Keratinocyte (primary cell): ENCODE measurements around the gene CADM3. TPM values are rescaled to one million over a fixed set of nuclear protein-coding genes. Genes with fewer than 3 reads are reported as not detected.

Source experiments
- DNase-seq: peaks from one replicate; pipeline ENCODE4 v3.0.0-alpha.2; 2011; ENCODE audit warnings: low read depth, missing footprints, low spot score
- FAIRE-seq: peaks from 2 replicates; lab custom pipeline; 2011; peaks lifted over from hg19 to GRCh38; lab: Jason Lieb, UNC
- H2AFZ ChIP-seq: 2 replicates; pipeline ENCODE4 v1.6.0; 2012; ENCODE audit warnings: low read length, control low read depth, inconsistent platforms; ENCODE audit not compliant: control insufficient read depth
- H3K27ac ChIP-seq: 2 replicates; pipeline ENCODE4 v1.5.1; 2011; ENCODE audit warnings: low read length; ENCODE audit not compliant: control insufficient read depth, insufficient read depth
- H3K27me3 ChIP-seq: 3 replicates; pipeline ENCODE4 v1.6.0; 2011; ENCODE audit warnings: low read length; ENCODE audit not compliant: control insufficient read depth, insufficient read depth; ENCODE audit errors: extremely low read depth
- H3K36me3 ChIP-seq, 2 experiments: 2 replicates in 1 of 2; 3 replicates in 1 of 2; pipeline ENCODE4 v1.5.1; 2011; ENCODE audit warnings: low read length in 2 of 2, mild to moderate bottlenecking in 1 of 2; ENCODE audit not compliant: control insufficient read depth in 2 of 2, insufficient read depth in 2 of 2; ENCODE audit errors: extremely low read depth in 1 of 2
- H3K4me1 ChIP-seq: 3 replicates; pipeline ENCODE4 v1.5.1; 2011; ENCODE audit warnings: low read length; ENCODE audit not compliant: control insufficient read depth, insufficient read depth; ENCODE audit errors: extremely low read depth
- H3K4me2 ChIP-seq: 3 replicates; pipeline ENCODE4 v1.6.0; 2011; ENCODE audit warnings: low read depth, low read length; ENCODE audit not compliant: control insufficient read depth, insufficient read depth; ENCODE audit errors: extremely low read depth
- H3K4me3 ChIP-seq, 3 experiments: fragments of 200-600 bp in 1 of 3; sonication (generic) in 1 of 3; 2 replicates in 2 of 3; 3 replicates in 1 of 3; pipeline ENCODE4 v1.5.1; 2011 to 2016; ENCODE audit warnings: low read length in 3 of 3, mild to moderate bottlenecking in 3 of 3, control low read depth in 2 of 3, inconsistent platforms in 1 of 3, low read depth in 1 of 3, mixed read lengths in 1 of 3, mixed run types in 1 of 3, moderate library complexity in 1 of 3; ENCODE audit not compliant: control insufficient read depth in 2 of 3, insufficient read depth in 2 of 3; ENCODE audit errors: extremely low read depth in 1 of 3
- H3K79me2 ChIP-seq: 2 replicates; pipeline ENCODE4 v1.6.0; 2012; ENCODE audit warnings: low read length; ENCODE audit not compliant: control insufficient read depth, insufficient read depth
- H3K9ac ChIP-seq: 3 replicates; pipeline ENCODE4 v1.6.0; 2011; ENCODE audit warnings: low read length; ENCODE audit not compliant: control insufficient read depth, insufficient read depth; ENCODE audit errors: extremely low read depth
- H3K9me1 ChIP-seq: 3 replicates; pipeline ENCODE4 v1.6.0; 2011; ENCODE audit warnings: low read length; ENCODE audit not compliant: control insufficient read depth, insufficient read depth; ENCODE audit errors: extremely low read depth
- H3K9me3 ChIP-seq: 2 replicates; pipeline ENCODE4 v1.5.1; 2012; ENCODE audit warnings: low read depth, low read length; ENCODE audit not compliant: control insufficient read depth
- H4K20me1 ChIP-seq: 3 replicates; pipeline ENCODE4 v1.6.0; 2011; ENCODE audit warnings: low read length; ENCODE audit not compliant: control insufficient read depth, insufficient read depth; ENCODE audit errors: extremely low read depth
- CTCF ChIP-seq, 3 experiments: IDR thresholded peaks in 1 of 3; conservative IDR thresholded peaks in 1 of 3; optimal IDR thresholded peaks in 1 of 3; 2 replicates in 2 of 3; 3 replicates in 1 of 3; pipeline versions ENCODE3 to v1.5.1; 2011; ENCODE audit warnings: low read length in 3 of 3, mild to moderate bottlenecking in 3 of 3, moderate library complexity in 2 of 3, control low read depth in 1 of 3, inconsistent platforms in 1 of 3; ENCODE audit not compliant: insufficient read depth in 2 of 3; ENCODE audit errors: extremely low read depth in 1 of 3
- EZH2 ChIP-seq: IDR thresholded peaks from one replicate; pipeline ENCODE4 v1.6.1; 2012; ENCODE audit warnings: inconsistent platforms, mild to moderate bottlenecking, low read length, moderate library complexity
- dilution Hi-C: fragments of 300-500 bp; cut with MboI; formaldehyde crosslinking; loops from one replicate; pipeline ENCODE4 v1.7.0; 2020; ENCODE audit warnings: low sequenced_read_pairs; ENCODE audit not compliant: extremely low pct_ligation_motif_present
- polyA plus RNA-seq, 5 experiments: library from polyadenylated mRNA; depleted of rRNA in 3 of 5; stranded (reverse) in 3 of 5; stranded (forward) in 1 of 5; unstranded in 1 of 5; fragments of >200 nt; gene quantifications; 1 replicate in 1 of 5; 2 replicates in 3 of 5; 3 replicates in 1 of 5; pipeline versions ENCODE4 v1.2.1 to v1.2.3, GENCODE V29; 2011 to 2012; ENCODE audit warnings: missing spikeins in 2 of 5, low read depth in 1 of 5, low replicate concordance in 1 of 5

The CADM3 gene
- polyA plus RNA-seq, 1 donor (not counting 4 experiments of a cell fraction or from before 2014, with no cell fraction given): not detected

- Histone ChIP-seq H3K79me2 (no peaks in the 10 kb centered on the region), H3K4me2 (no peak overlapping the region), H3K4me1 (no peaks in the 10 kb centered on the region), H4K20me1 (no peaks in the 10 kb centered on the region), H3K9me1 (no peaks in the 10 kb centered on the region), H3K4me3 (no peak overlapping the region), H2AFZ (no peak overlapping the region), H3K27me3 (peaks cover 21% of the 10 kb centered on the region), H3K36me3 (no peaks in the 10 kb centered on the region), H3K9me3 (no peaks in the 10 kb centered on the region), H3K27ac (no peak overlapping the region), H3K9ac (no peak overlapping the region)
- TF ChIP-seq EZH2: no peak
- TF ChIP-seq CTCF (optimal IDR thresholded peaks at IDR 0.05 in 1 of 3, IDR thresholded peaks at IDR 0.05 in 1 of 3, conservative IDR thresholded peaks at IDR 0.05 in 1 of 3; ENCODE audit: extremely low read depth in 1 of 3, insufficient read depth in 2 of 3, low read length in 3 of 3): no peak
- FAIRE-seq (no peak), DNase-seq (no peak)
- dilution Hi-C loops: no loop called here
Measured at GRCh38 chr1:159207080-159207479, 35.7 kb downstream of the CADM3 start.

- Histone ChIP-seq H3K9me3 (no peaks in the 10 kb centered on the region), H3K79me2 (no peaks in the 10 kb centered on the region), H3K36me3 (no peaks in the 10 kb centered on the region), H3K4me2 (no peak overlapping the region), H3K9me1 (no peaks in the 10 kb centered on the region), H3K4me1 (no peaks in the 10 kb centered on the region), H4K20me1 (no peaks in the 10 kb centered on the region), H3K27ac (no peak overlapping the region), H2AFZ (no peak overlapping the region), H3K27me3 (peaks cover 21% of the 10 kb centered on the region), H3K9ac (no peak overlapping the region), H3K4me3 (no peak overlapping the region)
- TF ChIP-seq EZH2 (no peak), CTCF (optimal IDR thresholded peaks at IDR 0.05 in 1 of 3, IDR thresholded peaks at IDR 0.05 in 1 of 3, conservative IDR thresholded peaks at IDR 0.05 in 1 of 3; ENCODE audit: extremely low read depth in 1 of 3, insufficient read depth in 2 of 3, low read length in 3 of 3) (no peak)
- FAIRE-seq (no peak), DNase-seq (no peak)
- dilution Hi-C loops: no loop called here
Measured at GRCh38 chr1:159207774-159208173, 36.4 kb downstream of the CADM3 start.
